ENCODE measurements around the gene NMNAT3.

GRCh38 chr3:139521144-139521543, 156.6 kb downstream of the NMNAT3 start:
- TF ChIP-seq CHD2 (IDR thresholded peaks at IDR 0.05; ENCODE audit: low read length, partially characterized antibody) (no peak), GABPA (IDR thresholded peaks at IDR 0.05; ENCODE audit: low read depth) (no peak), TAF1 (IDR thresholded peaks at IDR 0.05; ENCODE audit: borderline replicate concordance, low read depth, low read length) (no peak), CTCF (IDR thresholded peaks at IDR 0.05) (no peak), POLR2AphosphoS5 (IDR thresholded peaks at IDR 0.05; ENCODE audit: low read depth, low read length) (no peak), USF2 (IDR thresholded peaks at IDR 0.05; ENCODE audit: borderline replicate concordance, low read depth, low read length) (no peak), FOSL2 (IDR thresholded peaks at IDR 0.05; ENCODE audit: borderline replicate concordance, low read depth) (no peak), EP300 (IDR thresholded peaks at IDR 0.05; ENCODE audit: borderline replicate concordance in 1 of 2, low read depth in 1 of 2, low read length in 1 of 2) (no peak), TCF12 (IDR thresholded peaks at IDR 0.05) (no peak), EZH2phosphoT487 (IDR thresholded peaks at IDR 0.05; ENCODE audit: borderline replicate concordance, low read depth) (no peak)
